ENCODE data around the gene PTMA.
A peak's percentile ranks its signal among the peaks of the same experiment; 100 is the strongest.

GRCh38 chr2:231696004-231696367, 12.3 kb upstream of the PTMA start:
- no peak for TF ChIP-seq CTCF (IDR thresholded peaks at IDR 0.05)
- peak; percentile 46 to 85 (median 69) for TF ChIP-seq POLR2AphosphoS5 (IDR thresholded peaks at IDR 0.05)
- no peak for TF ChIP-seq POLR2A (IDR thresholded peaks at IDR 0.05)
